Measurements from ENCODE around the gene PPARD.

- TF ChIP-seq CTCF (IDR thresholded peaks at IDR 0.05), result no peak
- TF ChIP-seq POLR2A (IDR thresholded peaks at IDR 0.05), result no peak
Observed at GRCh38 chr6:35296931-35297600, 45.3 kb upstream of the PPARD start.

Measured in uterus (tissue), 2 donors.